GOT3 (cell line): ENCODE data around the gene AQP6.

Experiments
- DNase-seq: peaks from one replicate; lab custom pipeline; 2025; ENCODE audit warnings: mixed read lengths; lab: John Stamatoyannopoulos, UW

The AQP6 gene, protein sequence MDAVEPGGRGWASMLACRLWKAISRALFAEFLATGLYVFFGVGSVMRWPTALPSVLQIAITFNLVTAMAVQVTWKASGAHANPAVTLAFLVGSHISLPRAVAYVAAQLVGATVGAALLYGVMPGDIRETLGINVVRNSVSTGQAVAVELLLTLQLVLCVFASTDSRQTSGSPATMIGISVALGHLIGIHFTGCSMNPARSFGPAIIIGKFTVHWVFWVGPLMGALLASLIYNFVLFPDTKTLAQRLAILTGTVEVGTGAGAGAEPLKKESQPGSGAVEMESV

DNA sequence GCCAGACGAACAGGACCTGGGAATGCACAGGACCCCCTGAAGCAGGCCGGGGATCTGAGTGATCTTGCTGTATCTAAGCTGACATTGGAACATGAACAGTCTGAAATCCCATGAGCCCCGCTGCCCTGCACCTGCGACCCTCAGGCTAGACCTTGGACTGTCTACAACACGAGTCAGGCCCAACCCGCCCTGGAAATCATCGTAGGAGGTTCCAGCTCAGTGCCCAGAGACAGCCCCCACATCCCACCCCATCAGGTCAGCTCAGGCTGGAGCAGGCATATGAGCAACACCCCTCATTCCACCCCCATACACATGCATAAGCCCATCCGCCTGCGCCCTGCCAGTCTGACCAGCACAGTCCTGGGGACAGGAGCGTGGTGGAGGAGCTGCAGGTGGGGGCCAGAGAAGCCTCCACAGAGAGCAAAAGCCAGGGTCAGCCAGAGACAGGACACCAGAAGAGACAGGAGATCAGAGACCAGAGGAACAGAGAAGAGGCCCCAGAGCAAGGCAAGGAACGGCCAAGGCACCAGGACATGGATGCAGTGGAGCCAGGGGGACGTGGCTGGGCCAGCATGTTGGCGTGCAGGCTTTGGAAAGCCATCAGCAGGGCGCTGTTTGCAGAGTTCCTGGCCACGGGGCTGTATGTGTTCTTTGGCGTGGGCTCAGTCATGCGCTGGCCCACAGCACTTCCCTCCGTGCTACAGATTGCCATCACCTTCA lies at the start of gene AQP6:
Gene AQP6, plus strand, starts transcription at position 307 of the 720 bp plus-strand sequence. Its CDS starts 227 bp downstream, at position 534.
- DNase-seq = no peak

DNA sequence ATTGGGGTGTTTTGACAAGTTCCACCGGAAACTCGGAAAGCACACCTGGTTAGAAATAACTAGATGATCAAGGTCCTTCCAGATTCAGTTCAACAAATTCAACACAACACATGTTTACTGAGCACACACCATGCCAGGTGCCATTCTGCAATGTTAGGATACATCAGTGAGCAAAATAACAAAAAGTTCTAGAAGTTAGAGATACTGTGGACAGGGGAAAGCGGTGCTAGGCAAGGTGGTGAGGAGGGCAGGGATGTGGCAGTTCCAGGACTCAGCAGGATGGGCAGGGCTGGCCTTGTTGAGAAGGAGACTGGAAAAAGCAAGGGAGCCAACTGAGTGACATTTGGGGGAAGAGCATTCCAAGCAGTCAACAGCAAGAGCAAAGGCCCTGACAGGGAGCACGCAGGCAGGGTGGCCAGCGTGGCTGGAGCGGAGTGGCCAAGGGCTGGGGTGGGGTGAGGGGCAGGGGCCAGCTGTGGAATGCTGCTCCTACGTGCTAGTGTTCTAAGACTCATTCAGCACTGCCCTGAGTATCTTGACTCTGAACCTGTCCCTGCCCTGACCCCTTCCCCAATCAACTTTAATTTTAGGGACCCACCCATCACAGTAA lies 49.6 kb upstream of the AQP6 start:
- no peak for DNase-seq

DNA sequence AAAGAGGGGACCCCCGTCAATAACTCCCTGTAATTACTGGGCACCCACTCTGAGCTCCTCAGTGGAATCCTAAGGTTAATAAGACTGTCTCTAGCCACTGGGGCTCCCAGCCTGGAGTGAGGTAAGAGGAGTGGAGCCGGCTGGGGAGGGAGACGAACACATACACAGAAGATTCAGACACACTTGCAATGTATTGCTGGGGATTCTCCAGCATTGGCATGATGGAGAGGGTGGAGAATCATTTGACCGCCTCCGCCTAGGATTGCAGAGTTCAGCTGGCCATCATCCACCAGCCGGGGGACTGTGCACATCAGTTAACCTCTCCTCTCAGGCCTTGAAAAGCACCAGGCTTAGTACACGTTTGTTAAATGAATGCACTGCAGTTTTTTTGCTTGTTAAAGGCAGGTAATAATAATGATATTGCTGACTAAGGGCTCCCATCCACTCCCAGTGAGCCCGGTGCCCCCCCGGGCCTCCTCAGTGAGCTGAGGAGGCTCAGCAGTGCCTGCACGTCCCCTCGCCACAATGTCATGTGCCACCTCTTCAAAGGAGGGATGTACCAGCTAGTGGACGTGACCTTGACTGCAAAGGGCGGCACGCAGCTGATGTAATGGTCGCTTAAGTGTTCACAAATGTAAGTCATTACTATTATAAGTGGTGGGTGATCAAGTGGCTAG lies 48.7 kb upstream of the AQP6 start:
- DNase-seq = no peak

DNA sequence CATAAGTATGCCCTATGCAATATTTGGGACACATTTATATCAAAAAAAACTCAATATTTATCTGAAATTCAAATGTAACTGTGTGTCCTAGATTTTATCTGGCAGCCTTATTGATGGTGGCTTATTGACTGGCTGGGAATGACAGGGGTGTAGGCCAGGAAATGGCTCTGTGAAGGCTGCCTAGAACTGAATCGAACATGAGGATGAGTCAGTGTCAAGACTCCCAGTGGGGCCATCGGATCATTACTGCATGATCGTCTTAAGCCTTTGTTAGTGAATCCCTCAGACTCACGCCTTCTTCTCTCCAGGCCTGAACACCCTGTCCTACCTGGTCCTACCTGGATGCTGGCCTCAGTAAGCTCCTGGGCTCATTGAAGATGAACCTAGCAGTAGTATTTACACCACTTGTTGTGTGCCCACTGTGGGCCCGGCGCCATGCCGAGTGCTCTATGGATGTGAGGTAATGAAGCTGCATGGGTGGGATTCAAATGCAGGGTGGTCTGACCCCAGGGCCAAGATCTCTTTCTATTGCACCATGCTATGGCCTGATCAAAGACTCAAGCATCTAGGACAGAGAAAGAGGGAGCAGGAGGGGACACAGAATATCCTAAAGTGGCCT lies 48.0 kb upstream of the AQP6 start:
- DNase-seq = no peak

DNA sequence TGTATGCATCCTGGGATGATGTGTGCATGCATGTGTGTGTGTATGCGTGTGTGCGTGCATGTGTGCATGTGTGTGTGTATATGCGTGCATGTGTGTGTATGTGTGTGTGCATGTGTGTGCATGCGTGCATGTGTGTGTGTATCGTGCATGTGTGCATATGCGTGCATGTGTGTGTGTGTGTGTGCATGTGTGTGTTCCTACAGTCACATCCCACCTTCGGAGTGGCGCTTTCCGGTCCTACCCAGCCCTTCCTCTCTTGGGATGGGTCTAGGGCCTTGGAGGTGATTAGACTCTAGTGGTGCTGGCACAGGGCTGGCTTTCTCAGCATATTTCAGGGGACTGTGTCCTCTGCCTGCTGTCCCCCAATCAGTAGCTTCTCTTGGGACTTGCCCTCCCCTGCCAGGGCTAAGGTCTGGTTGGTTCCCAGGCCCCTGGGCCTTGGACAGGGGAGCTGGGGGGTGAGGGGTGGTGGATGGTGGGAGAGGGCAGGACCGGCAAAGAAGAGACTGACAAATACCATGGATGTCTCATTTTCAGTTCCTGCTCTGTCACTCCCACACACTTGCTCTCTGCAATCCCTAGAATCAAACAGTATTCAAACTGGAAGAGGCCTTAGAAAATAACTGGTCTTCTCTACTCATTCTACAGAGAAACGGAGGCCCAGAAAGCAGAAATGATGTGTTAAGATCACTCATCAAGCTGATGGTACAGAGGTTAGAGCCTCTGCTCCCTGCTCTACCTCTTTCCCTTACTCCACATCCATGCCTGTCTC lies 47.1 kb upstream of the AQP6 start:
- DNase-seq = no peak

DNA sequence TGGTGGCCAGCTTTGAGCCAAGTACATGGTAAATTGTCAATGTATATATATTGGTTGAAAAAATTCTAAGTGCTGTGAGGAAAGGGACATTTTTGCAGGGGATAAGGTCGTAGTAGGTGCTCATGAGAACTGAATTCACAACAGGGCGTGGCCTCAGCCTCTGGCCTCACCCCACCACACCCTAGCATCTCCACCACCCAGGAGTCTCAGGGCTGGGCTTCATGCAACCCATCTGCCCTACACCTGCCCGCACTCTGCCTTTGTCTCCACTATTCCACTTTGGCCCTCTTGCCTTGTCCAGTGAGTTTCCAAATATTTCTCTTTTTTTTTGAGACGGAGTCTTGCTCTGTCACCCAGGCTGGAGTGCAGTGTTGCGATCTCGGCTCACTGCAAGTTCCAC lies 44.3 kb upstream of the AQP6 start:
- no peak for DNase-seq

DNA sequence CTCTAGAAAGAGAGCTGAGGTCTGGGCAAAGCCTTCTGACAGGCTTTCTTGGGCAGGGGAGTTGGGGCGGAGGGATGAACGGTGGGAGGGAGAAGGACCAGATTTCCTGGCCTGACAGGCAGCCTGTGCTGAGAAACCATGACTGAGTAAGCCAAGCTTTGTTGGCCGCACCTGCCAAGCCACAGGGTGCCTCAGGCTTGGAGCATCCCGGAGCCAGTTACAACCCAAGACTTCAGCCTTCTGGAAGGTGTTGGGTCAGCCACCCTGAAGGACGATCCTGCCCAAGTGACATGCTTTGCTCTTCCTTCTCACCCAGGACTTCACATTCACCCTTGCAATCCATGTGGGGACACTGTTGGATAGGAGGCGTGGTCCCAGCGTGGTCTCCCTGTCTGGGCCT lies 43.2 kb upstream of the AQP6 start:
- no peak for DNase-seq

DNA sequence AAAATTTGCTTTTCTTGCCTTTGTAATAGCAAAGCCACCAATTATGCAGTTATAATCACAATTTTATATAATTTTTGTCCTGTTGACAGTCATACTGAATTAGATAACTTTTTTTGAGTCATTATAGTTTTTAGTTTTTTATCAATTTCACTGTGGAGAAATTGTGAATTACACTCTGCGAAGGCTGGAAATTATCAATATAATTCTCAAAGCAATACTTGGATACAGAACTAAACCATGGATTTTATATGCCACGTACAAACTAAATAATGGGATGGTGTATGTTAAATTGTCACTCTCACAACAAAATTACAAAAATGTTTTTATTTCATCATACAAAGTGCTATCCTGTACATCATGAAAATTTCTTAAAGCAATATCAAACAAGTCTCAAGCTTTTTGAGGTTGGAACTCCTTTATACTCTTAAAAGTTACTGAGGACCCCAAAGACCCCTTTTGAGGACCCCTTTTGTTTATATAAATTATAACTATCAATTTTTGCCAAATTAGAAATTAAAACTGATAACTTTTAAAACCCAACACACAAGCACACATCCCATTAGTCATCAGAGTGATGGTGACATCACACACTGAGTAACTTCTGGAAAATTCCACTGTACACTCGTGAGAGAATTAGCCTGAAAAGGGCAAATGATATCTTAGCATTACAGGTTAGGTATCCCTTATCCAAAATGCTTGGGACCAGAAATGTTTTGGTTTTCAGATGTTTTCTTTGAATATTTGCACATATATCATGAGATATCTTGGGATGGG lies 42.0 kb upstream of the AQP6 start:
- no peak for DNase-seq

DNA sequence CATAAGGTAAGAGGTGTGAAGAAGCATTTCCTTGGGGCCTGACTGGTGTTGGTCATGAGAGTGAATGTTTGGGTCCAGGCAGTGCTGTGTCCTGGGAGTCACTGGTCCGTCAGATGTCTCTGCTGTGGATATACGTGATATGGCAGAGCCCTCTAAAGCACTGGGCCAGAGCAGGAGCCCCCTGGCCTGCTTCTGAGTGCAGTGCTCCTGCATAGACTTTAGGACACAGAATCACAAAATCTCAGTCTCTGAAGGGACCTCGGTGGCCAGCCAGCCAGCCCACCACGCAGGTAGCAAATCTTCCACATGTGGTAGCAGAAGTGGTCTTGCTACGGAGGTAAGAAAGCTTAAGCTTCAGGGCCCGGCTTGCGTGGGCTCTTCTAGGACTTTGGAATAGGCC lies 40.7 kb upstream of the AQP6 start:
- no peak for DNase-seq

DNA sequence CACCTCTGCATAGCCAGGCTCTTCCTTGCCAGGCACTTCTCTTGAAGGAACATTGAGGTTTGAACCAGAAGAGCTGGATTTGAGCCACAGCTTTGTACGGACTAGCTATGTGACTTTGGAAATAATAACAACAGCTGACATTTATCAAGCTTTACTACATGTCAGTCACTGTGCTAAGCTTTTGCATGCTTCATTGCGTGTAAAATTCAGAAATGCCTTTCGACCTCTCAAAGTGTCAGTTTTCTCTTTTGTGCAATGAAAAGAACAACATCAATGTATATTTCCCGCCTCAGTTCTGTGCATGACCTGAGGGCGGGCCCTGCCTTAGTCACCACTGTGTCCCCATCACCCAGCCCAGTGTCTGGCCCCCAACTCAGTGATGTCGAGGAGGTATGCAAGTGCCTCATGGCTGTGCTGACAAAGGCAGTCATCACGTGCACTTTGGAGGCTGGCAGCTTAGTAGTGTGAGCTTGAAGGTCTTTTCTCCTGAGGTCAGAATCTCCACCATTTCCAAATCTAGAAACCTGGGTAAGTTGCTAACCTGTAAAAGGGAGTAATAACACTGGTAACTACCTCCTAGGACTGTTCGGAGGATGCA lies 40.1 kb upstream of the AQP6 start:
- DNase-seq = no peak

DNA sequence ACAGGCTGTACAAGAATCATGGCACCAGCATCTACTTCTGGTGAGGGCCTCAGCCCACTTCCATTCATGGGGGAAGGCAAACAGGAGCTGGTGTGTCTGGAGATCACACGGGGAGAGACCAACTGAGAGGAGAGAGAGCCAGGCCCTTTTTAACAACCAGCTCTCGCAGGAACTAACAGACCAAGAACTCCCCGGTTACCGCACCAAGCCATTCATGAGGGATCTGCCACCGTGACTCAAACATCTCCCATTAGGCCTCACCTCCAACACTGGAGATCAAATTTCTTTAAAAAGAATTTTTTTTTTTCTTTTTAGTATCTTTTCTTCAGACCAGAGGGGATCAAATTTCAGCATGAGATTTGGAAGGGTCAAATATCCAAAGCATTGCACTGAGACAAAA lies 39.0 kb upstream of the AQP6 start:
- no peak for DNase-seq

DNA sequence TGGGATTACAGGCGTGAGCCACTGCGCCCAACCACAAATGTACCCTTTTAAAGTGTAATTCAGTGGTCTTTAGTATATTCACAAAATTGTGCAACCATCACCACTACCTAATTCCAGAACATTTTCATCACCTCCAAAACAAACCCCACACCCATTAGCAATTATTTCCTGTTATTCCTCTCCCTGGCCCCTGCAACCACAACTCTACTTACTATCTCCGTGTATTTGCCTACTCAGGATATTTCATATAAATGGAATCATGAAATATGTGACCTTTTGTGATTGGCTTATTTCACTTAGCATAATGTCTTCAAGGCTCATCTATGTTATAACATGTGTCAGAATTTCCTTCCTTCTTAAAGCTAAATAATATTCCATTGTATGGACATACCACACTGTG lies 38.2 kb upstream of the AQP6 start:
- no peak for DNase-seq

DNA sequence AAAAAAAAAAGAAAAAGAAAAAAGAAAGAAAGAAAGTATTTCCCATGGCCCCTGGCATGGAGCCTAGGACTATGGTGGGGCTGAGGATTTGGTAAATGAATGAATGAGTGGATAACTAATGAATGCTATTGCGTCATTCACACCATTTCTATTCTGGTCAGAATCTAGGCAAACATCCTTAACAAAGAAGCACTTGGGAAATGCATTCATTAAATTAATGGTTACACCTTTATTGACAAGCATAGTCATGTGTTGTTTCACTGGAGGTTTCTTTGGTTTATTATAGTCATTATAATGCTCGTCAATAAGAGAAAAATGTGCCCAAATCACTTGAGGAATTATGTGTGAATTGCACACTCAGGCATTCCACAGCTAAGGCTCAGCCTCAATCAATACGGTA lies 35.8 kb upstream of the AQP6 start:
- no peak for DNase-seq

DNA sequence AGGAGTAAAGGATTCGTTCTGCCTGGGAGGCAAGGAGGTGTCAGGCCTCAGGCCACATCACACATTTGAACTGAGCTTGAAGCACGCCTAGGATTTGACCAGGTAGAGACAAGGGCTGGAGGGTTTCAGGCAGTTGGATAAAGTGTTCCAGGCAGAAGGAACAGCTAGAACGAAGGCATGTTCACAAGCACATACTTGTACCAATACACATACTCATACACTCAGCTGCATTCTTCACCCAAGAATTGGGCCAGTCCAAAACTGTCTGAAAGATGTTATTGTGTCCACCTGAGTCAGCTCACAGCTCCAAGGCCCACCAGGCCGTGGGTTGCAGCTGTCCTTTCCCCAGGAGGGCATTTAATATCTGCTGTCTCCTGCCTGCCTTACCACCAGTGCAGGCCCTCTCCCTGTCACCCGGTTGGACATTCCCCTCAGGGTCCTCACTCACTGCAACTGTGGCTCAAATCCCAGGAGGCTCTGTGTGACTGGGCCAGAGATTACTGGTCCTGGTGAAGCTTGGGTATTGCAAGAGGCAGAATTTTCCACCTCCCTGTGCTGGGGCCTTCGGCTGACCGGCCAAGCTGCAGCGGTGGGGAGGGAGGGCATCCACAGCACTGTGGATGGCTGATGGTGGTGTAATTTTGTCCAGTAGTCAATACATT lies 35.0 kb upstream of the AQP6 start:
- DNase-seq = no peak

DNA sequence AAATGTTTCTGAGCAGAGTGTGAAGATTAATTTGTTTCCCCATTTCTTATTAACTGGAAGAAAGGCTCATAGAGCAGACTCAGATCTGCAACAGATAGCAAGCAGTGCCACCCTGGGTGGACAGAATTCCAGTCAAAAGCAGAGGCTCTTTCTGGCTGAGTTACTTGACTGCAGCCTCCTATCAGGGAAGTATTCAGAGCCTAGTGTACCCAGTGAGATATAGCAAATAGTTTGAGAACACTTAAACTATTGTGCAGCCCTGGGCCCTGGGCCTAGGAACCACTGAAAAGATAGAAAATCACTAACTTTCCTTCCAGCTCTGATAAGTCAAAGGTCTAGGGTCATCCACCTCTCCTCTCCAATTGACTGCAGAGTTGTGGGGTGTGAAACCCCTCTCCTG lies 33.4 kb upstream of the AQP6 start:
- DNase-seq = no peak

DNA sequence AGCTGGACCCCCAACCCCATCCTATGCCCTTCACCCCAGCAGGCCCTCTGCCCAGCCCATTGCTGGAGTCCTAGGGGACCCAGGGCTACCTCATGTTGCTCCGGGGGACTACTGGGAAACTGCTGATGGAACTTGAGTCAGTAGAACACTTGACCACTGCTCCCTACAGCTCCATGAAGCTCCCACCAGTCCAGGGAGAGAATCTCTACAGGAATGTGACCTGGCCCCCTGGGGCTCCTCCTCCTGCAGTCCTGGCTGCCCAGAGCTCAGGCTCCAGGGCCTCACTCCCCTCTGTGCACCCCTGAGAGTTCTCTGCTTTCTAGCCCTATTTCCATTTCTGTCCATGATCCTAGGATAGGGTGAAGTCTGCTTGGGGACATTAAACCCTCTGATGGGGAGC lies 33.0 kb upstream of the AQP6 start:
- no peak for DNase-seq

DNA sequence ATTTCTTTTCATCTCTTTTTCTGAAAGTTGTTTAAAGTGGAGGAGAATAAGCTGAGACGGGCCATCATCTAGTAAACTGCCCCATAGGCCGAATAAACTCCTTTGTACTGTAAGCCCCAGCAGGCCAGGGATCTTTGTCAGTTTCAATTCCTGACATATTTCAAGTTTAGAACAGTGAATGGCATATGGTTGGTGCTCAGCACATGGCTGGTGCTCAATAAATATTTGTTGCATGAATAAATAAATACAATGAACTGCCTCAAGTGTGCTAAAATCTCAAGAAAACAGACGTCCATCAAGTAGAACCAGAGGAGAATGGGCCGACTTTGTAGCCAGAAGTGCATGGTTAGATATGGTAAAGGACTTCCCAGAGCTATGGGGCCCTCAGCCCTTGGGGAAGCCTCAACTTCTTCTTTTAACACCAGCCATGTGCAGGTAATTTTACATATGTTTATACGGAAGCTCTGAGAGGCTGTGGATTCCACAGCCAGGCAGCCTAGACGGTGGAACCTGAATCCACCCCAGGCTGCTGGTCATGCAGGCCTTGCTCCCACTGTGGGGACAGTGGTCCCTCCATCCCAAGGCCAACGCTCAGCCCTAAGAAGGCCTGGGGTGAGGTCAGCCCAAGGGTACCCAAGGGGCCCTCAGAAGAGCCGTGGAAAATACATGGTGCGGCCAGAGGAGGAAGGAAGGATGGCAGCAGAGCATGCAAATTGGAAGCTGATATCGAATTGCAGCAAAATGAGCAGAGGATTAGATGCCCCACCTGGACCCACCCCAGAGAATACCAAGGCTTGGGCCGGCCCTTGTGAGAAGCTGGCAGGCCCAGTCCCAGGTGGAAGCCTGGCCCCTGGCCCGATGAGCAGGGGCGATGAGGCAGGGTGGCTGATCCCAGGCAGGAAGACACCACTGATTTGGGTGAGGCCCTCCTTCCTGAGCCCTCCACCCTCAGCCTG lies 30.9 kb upstream of the AQP6 start:
- no peak for DNase-seq

DNA sequence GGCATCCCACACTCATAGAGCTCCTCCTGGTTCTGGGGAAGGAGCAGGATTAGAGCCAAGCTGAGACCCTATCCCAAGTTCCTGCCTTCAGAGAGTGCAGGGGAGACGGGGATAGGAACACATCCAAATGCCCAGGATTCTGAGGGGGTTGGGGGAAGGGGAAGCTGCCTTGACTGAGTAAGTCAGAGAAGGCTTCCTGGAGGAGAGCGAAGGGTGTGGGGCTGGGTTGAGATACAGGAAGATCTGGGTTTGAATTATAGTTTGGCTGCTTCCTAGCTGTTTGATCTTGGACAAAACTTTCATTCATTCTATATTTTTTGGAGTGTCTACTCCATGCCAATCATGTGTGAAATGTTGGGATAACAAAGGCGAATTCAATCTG lies 30.2 kb upstream of the AQP6 start:
- DNase-seq = no peak
